ENCODE data around the gene C1QTNF9B. TPM values are rescaled to one million over a fixed set of nuclear protein-coding genes. Genes with fewer than 3 reads are reported as not detected.

Gene C1QTNF9B
- total and polyA plus RNA-seq, 12 donors, result 0.24 TPM; not detected in 11

GRCh38 chr13:23851106-23851505 is 46.2 kb downstream of the C1QTNF9B start:
- TF ChIP-seq CTCF (IDR thresholded peaks at IDR 0.05) (no peak), POLR2A (IDR thresholded peaks at IDR 0.05) (no peak)
- Histone ChIP-seq H3K27me3 (no peaks in the 10 kb centered on the region), H3K4me3 (no peak overlapping the region), H3K36me3 (replicated peaks in 1 of 2) (no peaks in the 10 kb centered on the region), H3K9me3 (replicated peaks in 1 of 3) (no peaks in the 10 kb centered on the region), H3K4me1 (replicated peaks in 1 of 2) (no peaks in the 10 kb centered on the region), H3K27ac (no peak overlapping the region)
- no peak for DNase-seq
- 65 to 73% (median 71%) methylated on average over 2 of the region's 2 CpGs for WGBS, 4 donors
- intact Hi-C loops (cut with DNase I), result no loop called here

DNA sequence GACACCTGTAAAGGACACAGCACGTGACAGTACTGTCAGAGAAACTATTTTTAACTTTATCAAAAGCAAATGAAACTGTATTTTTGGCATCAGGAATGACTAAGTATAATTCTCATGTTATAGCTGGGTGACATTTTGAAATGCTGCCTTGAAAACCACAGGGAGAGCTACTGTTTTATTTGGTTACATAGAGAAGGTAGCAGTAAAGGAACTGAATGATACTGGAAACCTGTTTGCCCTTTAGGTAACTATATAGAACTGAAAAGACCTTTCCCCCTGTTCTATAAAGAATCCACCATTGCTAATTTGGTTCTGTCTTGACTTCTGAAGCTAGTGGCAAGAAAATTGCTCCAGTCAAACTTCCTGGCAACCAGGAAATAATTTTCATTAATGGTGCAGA is 47.2 kb downstream of the C1QTNF9B start:
- Histone ChIP-seq H3K4me1 (replicated peaks in 1 of 2) (no peaks in the 10 kb centered on the region), H3K27ac (no peak overlapping the region), H3K27me3 (no peaks in the 10 kb centered on the region), H3K4me3 (no peak overlapping the region), H3K9me3 (replicated peaks in 1 of 3) (no peaks in the 10 kb centered on the region), H3K36me3 (replicated peaks in 1 of 2) (no peaks in the 10 kb centered on the region)
- WGBS, 4 donors, result 65 to 85% (median 80%) methylated on average over 1 of the region's 1 CpG
- DNase-seq, result no peak
- no peak for TF ChIP-seq POLR2A (IDR thresholded peaks at IDR 0.05)
- TF ChIP-seq CTCF (IDR thresholded peaks at IDR 0.05), result no peak
- intact Hi-C loops (cut with DNase I), result no loop called here

- no peak for DNase-seq
- TF ChIP-seq CTCF (IDR thresholded peaks at IDR 0.05) (no peak), POLR2A (IDR thresholded peaks at IDR 0.05) (no peak)
- Histone ChIP-seq H3K27ac (no peak overlapping the region), H3K9me3 (replicated peaks in 1 of 3) (no peaks in the 10 kb centered on the region), H3K4me1 (replicated peaks in 1 of 2) (no peaks in the 10 kb centered on the region), H3K27me3 (no peaks in the 10 kb centered on the region), H3K36me3 (replicated peaks in 1 of 2) (no peaks in the 10 kb centered on the region), H3K4me3 (no peak overlapping the region)
- intact Hi-C loops (cut with DNase I), result no loop called here
- 95 to 98% (median 97%) methylated on average over 2 of the region's 2 CpGs for WGBS, 4 donors
Observed at GRCh38 chr13:23849670-23850069, 47.6 kb downstream of the C1QTNF9B start.

DNA sequence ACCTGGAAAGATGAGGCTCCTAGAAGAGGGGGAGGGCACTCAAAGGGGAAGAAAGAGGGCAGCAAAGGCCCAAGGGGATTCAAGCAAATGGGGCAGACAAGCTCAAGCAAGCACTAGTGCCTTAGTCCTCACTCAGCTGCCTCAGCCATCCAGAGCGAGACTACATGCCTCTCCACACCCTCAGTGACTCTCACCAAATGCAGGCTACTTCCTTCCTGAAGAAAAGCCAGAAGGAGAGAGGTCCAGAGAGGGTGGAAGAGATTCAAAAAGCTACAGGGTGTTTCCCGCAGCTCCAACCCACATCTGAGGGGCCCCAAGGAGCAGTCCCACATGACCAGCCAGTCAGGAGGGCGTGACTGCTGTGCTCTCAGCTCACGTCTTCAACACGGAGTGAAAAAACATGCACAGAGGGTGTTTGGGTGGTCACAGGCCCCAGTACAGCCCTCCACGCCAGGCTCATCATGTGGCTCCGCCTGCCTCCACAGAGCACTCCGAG is 48.6 kb downstream of the C1QTNF9B start:
- Histone ChIP-seq H3K36me3 (replicated peaks in 1 of 2) (no peaks in the 10 kb centered on the region), H3K27me3 (no peaks in the 10 kb centered on the region), H3K27ac (no peak overlapping the region), H3K4me3 (no peak overlapping the region), H3K4me1 (replicated peaks in 1 of 2) (no peaks in the 10 kb centered on the region), H3K9me3 (replicated peaks in 1 of 3) (no peaks in the 10 kb centered on the region)
- intact Hi-C loops (cut with DNase I), result no loop called here
- DNase-seq, result no peak
- WGBS, 4 donors, result 68 to 90% (median 76%) methylated on average over 7 to 8 of the region's 8 CpGs
- TF ChIP-seq POLR2A (IDR thresholded peaks at IDR 0.05) (no peak), CTCF (IDR thresholded peaks at IDR 0.05) (no peak)

Data from adrenal gland (tissue), 12 donors.